ENCODE results near the gene CCP110. TPM values are rescaled to one million over a fixed set of nuclear protein-coding genes. Genes with fewer than 3 reads are reported as not detected.

CCP110 gene
- total and polyA plus RNA-seq, 2 of the 13 experiments (the other 11 are each of a cell fraction or from before 2014, with no cell fraction given) = 10.0 to 11.1 TPM

DNA sequence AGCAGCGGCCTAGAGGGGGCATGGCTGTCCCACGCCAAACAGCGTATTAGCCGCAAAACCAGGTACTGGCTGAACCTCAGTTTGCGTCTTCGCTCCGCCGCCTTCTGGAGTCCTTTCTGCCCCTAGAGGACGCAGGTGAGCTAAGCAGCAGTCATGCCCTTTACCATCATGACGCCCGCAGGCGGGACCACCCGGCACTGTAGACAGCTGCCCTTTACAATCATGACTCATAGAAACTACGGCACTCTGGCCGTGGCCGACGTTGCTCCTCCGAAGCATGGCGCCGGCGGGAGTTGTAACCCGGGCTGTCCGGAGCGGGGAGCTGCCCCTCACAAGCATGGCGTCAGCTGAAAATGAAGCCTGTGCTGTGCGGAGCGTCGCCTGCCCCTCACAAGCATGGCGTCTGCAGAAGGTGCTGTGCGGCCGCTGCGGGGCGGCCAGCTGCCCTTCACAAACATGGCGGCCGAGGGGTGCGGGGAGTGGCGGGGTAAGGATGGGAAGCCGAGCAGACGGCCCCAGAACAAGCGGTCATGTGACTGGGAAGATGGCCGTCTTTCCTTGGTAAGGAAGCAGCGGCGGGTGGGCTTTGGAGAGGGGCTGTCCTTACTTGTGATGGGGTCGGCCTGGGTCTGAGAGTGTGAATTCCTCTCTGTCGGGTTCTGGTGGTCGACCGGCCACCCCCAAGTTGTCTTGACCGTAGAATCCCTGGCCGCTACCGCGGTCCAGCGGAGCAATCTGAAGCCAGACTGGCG, 31.6 kb downstream of the CCP110 start, which contains the start of gene VPS35L (continued):
- TF ChIP-seq ARID2 (CRISPR knock-in tag; IDR thresholded peaks at IDR 0.05; ENCODE audit: borderline replicate concordance) = peak; percentile 65; the same call in 1 of the 2 replicates
- TF ChIP-seq MXI1 (IDR thresholded peaks at IDR 0.05; ENCODE audit: borderline replicate concordance, low read depth, low read length) = peak; percentile 91; the same call in 1 of the 3 replicates
- TF ChIP-seq NRL (CRISPR knock-in tag; IDR thresholded peaks at IDR 0.05; ENCODE audit: borderline replicate concordance) = peak; percentile 64; the same call in 1 of the 2 replicates
- peak; percentile 30; the same call in 1 of the 2 replicates for TF ChIP-seq ZKSCAN1 (IDR thresholded peaks at IDR 0.05; ENCODE audit: low read length)
- TF ChIP-seq, protein P1, sequence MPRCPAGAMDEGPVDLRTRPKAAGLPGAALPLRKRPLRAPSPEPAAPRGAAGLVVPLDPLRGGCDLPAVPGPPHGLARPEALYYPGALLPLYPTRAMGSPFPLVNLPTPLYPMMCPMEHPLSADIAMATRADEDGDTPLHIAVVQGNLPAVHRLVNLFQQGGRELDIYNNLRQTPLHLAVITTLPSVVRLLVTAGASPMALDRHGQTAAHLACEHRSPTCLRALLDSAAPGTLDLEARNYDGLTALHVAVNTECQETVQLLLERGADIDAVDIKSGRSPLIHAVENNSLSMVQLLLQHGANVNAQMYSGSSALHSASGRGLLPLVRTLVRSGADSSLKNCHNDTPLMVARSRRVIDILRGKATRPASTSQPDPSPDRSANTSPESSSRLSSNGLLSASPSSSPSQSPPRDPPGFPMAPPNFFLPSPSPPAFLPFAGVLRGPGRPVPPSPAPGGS (CRISPR knock-in tag; IDR thresholded peaks at IDR 0.05) = peak; percentile 92; the same call in 1 of the 2 replicates
- peak; percentile 93 for TF ChIP-seq MEIS2 (CRISPR knock-in tag; IDR thresholded peaks at IDR 0.05)
- TF ChIP-seq ZFP90 (CRISPR knock-in tag; IDR thresholded peaks at IDR 0.05; ENCODE audit: borderline replicate concordance) = peak; percentile 48
- TF ChIP-seq ZNF724P (CRISPR knock-in tag; IDR thresholded peaks at IDR 0.05; ENCODE audit: borderline replicate concordance) = peak; percentile 90
- TF ChIP-seq ZNF660 (CRISPR knock-in tag; IDR thresholded peaks at IDR 0.05; ENCODE audit: borderline replicate concordance, low read depth) = no peak
- TF ChIP-seq HDAC1 (CRISPR knock-in tag; IDR thresholded peaks at IDR 0.05) = peak; percentile 77
- TF ChIP-seq WIZ (CRISPR knock-in tag; IDR thresholded peaks at IDR 0.05) = peak; percentile 94; the same call in 1 of the 2 replicates
- peak; percentile 97 for TF ChIP-seq ZBTB7B (CRISPR knock-in tag; IDR thresholded peaks at IDR 0.05)
- TF ChIP-seq, protein P2, sequence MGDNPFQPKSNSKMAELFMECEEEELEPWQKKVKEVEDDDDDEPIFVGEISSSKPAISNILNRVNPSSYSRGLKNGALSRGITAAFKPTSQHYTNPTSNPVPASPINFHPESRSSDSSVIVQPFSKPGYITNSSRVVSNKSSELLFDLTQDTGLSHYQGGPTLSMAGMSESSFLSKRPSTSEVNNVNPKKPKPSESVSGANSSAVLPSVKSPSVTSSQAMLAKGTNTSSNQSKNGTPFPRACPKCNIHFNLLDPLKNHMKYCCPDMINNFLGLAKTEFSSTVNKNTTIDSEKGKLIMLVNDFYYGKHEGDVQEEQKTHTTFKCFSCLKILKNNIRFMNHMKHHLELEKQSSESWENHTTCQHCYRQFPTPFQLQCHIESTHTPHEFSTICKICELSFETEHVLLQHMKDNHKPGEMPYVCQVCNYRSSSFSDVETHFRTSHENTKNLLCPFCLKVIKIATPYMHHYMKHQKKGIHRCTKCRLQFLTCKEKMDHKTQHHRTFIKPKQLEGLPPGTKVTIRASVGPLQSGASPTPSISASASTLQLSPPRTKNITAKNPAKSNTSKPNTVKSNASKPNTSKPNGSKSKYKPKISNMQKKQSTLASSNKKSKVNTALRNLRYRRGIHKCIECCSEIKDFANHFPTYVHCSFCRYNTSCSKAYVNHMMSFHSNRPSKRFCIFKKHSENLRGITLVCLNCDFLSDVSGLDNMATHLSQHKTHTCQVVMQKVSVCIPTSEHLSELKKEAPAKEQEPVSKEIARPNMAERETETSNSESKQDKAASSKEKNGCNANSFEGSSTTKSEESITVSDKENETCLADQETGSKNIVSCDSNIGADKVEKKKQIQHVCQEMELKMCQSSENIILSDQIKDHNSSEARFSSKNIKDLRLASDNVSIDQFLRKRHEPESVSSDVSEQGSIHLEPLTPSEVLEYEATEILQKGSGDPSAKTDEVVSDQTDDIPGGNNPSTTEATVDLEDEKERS (CRISPR knock-in tag; IDR thresholded peaks at IDR 0.05) = peak; percentile 97
- TF ChIP-seq, protein P3, sequence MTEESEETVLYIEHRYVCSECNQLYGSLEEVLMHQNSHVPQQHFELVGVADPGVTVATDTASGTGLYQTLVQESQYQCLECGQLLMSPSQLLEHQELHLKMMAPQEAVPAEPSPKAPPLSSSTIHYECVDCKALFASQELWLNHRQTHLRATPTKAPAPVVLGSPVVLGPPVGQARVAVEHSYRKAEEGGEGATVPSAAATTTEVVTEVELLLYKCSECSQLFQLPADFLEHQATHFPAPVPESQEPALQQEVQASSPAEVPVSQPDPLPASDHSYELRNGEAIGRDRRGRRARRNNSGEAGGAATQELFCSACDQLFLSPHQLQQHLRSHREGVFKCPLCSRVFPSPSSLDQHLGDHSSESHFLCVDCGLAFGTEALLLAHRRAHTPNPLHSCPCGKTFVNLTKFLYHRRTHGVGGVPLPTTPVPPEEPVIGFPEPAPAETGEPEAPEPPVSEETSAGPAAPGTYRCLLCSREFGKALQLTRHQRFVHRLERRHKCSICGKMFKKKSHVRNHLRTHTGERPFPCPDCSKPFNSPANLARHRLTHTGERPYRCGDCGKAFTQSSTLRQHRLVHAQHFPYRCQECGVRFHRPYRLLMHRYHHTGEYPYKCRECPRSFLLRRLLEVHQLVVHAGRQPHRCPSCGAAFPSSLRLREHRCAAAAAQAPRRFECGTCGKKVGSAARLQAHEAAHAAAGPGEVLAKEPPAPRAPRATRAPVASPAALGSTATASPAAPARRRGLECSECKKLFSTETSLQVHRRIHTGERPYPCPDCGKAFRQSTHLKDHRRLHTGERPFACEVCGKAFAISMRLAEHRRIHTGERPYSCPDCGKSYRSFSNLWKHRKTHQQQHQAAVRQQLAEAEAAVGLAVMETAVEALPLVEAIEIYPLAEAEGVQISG (CRISPR knock-in tag; IDR thresholded peaks at IDR 0.05) = peak; percentile 97
- TF ChIP-seq, protein P4, sequence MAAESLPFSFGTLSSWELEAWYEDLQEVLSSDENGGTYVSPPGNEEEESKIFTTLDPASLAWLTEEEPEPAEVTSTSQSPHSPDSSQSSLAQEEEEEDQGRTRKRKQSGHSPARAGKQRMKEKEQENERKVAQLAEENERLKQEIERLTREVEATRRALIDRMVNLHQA (CRISPR knock-in tag; IDR thresholded peaks at IDR 0.05) = no peak
- peak; percentile 80; the same call in 1 of the 2 replicates for TF ChIP-seq REPIN1 (CRISPR knock-in tag; IDR thresholded peaks at IDR 0.05; ENCODE audit: borderline replicate concordance, low read depth)
- no peak for TF ChIP-seq RFX3 (CRISPR knock-in tag; IDR thresholded peaks at IDR 0.05)
- TF ChIP-seq ZNF678 (CRISPR knock-in tag; IDR thresholded peaks at IDR 0.05) = no peak
- TF ChIP-seq ARNT2 (CRISPR knock-in tag; IDR thresholded peaks at IDR 0.05; ENCODE audit: low read depth) = peak; percentile 81
- TF ChIP-seq STAG1 (CRISPR knock-in tag; IDR thresholded peaks at IDR 0.05) = peak; percentile 33
- TF ChIP-seq RFX1 (IDR thresholded peaks at IDR 0.05) = no peak
- TF ChIP-seq PHF20 (CRISPR knock-in tag; IDR thresholded peaks at IDR 0.05) = peak; percentile 56
- no peak for TF ChIP-seq ZNF232 (CRISPR knock-in tag; IDR thresholded peaks at IDR 0.05; ENCODE audit: borderline replicate concordance)
